Spleen (tissue), 3 donors: Measurements from ENCODE around the gene KPNA1.

Experiments used
- POLR2A ChIP-seq, 3 donors: fragments of 450-650 bp; IDR thresholded peaks; one replicate each; pipeline ENCODE4 v1.5.1; 2017; ENCODE audit warnings: antibody characterized with exemption in 3 of 3, mild to moderate bottlenecking in 1 of 3
- POLR2AphosphoS5 ChIP-seq, 3 donors: sonication (generic); formaldehyde crosslinking; IDR thresholded peaks; one replicate each; pipeline ENCODE4 v1.5.1; 2017; ENCODE audit warnings: antibody characterized with exemption in 3 of 3

DNA sequence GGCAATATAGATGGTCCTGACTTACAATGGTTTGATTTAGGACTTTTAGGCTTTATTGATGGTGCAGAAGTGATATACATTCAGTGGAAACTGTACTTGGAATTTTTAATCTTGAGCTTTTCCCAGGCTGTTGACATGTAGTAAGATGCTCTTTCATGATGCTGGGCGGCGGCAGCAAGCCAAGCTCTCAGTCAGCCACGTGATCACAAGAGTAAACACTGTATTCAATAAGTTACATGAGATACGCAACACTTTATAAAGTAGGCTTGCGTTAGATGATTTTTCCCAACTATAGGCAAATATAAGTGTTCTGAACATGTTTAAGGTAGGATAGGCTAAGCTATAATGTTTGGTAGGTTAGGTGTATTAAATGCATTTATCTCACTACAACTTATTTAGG is 31.4 kb upstream of the KPNA1 start:
- TF ChIP-seq POLR2A (IDR thresholded peaks at IDR 0.05) (no peak), POLR2AphosphoS5 (IDR thresholded peaks at IDR 0.05) (no peak)
